Neural cell (in vitro differentiated cells): ENCODE measurements around the gene CCDC149. TPM values are rescaled to one million over a fixed set of nuclear protein-coding genes. Genes with fewer than 3 reads are reported as not detected.

Experiments used
- H2AFZ ChIP-seq: fragments of 200-600, 300-800 bp; sonication (generic), shearing (Covaris generic); 2 replicates; pipeline ENCODE4 v1.6.0; 2014; ENCODE audit warnings: low read depth, mild to moderate bottlenecking, antibody characterized with exemption, low read length, moderate library complexity
- H3F3A ChIP-seq: fragments of 200-600 bp; shearing (Covaris generic); 2 replicates; pipeline ENCODE4 v1.6.1; 2016; ENCODE audit warnings: mild to moderate bottlenecking, moderate library complexity, mixed read lengths, antibody characterized with exemption, low read length; ENCODE audit not compliant: insufficient read depth, poor library complexity, severe bottlenecking
- H3K27ac ChIP-seq: fragments of 200-600, 300-800 bp; sonication (generic), shearing (Covaris generic); 2 replicates; pipeline ENCODE4 v1.5.1; 2014; ENCODE audit warnings: mild to moderate bottlenecking, low read length, moderate library complexity
- H3K27me3 ChIP-seq: fragments of 300-800, 200-600 bp; sonication (generic), shearing (Covaris generic); 2 replicates; pipeline ENCODE4 v1.6.0; 2014; ENCODE audit warnings: mild to moderate bottlenecking, low read depth, low read length, moderate library complexity; ENCODE audit not compliant: insufficient read depth
- H3K36me3 ChIP-seq: fragments of 300-800, 200-600 bp; sonication (generic), shearing (Covaris generic); 2 replicates; pipeline ENCODE4 v1.5.1; 2014; ENCODE audit warnings: mild to moderate bottlenecking, antibody characterized with exemption, low read length, moderate library complexity; ENCODE audit not compliant: insufficient read depth
- H3K4me2 ChIP-seq: fragments of 300-800, 200-600 bp; sonication (generic), shearing (Covaris generic); 2 replicates; pipeline ENCODE4 v1.6.0; 2014; ENCODE audit warnings: mild to moderate bottlenecking, low read length
- H3K4me3 ChIP-seq: fragments of 300-800, 200-600 bp; sonication (generic), shearing (Covaris generic); 2 replicates; pipeline ENCODE4 v1.5.1; 2014; ENCODE audit warnings: mild to moderate bottlenecking, low read length, moderate library complexity
- H3K79me2 ChIP-seq: fragments of 200-600 bp; shearing (Covaris generic); replicated peaks from 2 replicates; pipeline ENCODE4 v1.6.0; 2014; ENCODE audit warnings: mild to moderate bottlenecking, low read length, moderate library complexity; ENCODE audit not compliant: insufficient read depth
- H3K9ac ChIP-seq: fragments of 300-800, 200-600 bp; sonication (generic), shearing (Covaris generic); 2 replicates; pipeline ENCODE4 v1.6.1; 2016; ENCODE audit warnings: mild to moderate bottlenecking, low read length, mixed read lengths
- H3K9me2 ChIP-seq: fragments of 200-600 bp; shearing (Covaris generic); 2 replicates; pipeline ENCODE4 v1.6.1; 2016; ENCODE audit warnings: mild to moderate bottlenecking, low read length, mixed read lengths; ENCODE audit not compliant: insufficient read depth
- H3K9me3 ChIP-seq: fragments of 200-600, 300-800 bp; sonication (generic), shearing (Covaris generic); 2 replicates; pipeline ENCODE4 v1.6.1; 2016; ENCODE audit warnings: mild to moderate bottlenecking, mixed run types, low read length, moderate library complexity, mixed read lengths
- H4K20me1 ChIP-seq: fragments of 200-600 bp; shearing (Covaris generic); 2 replicates; pipeline ENCODE4 v1.6.1; 2016; ENCODE audit warnings: mild to moderate bottlenecking, mixed run types; ENCODE audit not compliant: insufficient read depth
- CTCF ChIP-seq: fragments of 450-650 bp; IDR thresholded peaks from 2 replicates; pipeline ENCODE4 v1.5.1; 2014; ENCODE audit warnings: antibody characterized with exemption, mild to moderate bottlenecking, moderate library complexity; ENCODE audit not compliant: poor library complexity, severe bottlenecking
- EP300 ChIP-seq: fragments of 450-650 bp; conservative IDR thresholded peaks from 2 replicates; pipeline ENCODE4 v1.6.1; 2014; ENCODE audit warnings: antibody characterized with exemption, mild to moderate bottlenecking, moderate library complexity; ENCODE audit not compliant: poor library complexity, severe bottlenecking
- EZH2 ChIP-seq: fragments of 200-600, 300-800 bp; shearing (Covaris generic), sonication (generic); IDR thresholded peaks from 2 replicates; pipeline ENCODE4 v1.6.1; 2014; ENCODE audit warnings: antibody characterized with exemption, low read length, borderline replicate concordance, mild to moderate bottlenecking; ENCODE audit not compliant: insufficient read depth, poor library complexity, severe bottlenecking
- MXI1 ChIP-seq: fragments of 450-650 bp; conservative IDR thresholded peaks from 2 replicates; pipeline ENCODE4 v1.6.1; 2014; ENCODE audit warnings: antibody characterized with exemption, mild to moderate bottlenecking; ENCODE audit not compliant: poor library complexity, severe bottlenecking
- POLR2AphosphoS5 ChIP-seq: IDR thresholded peaks from 2 replicates; pipeline ENCODE4 v1.6.1; 2012
- RAD21 ChIP-seq: fragments of 450-650 bp; conservative IDR thresholded peaks from 2 replicates; pipeline ENCODE4 v1.6.1; 2014; ENCODE audit warnings: antibody characterized with exemption, mild to moderate bottlenecking, moderate library complexity
- REST ChIP-seq: IDR thresholded peaks from 2 replicates; pipeline ENCODE4 v1.6.1; 2012; ENCODE audit warnings: borderline replicate concordance
- SMC3 ChIP-seq: fragments of 450-650 bp; conservative IDR thresholded peaks from 2 replicates; pipeline ENCODE4 v1.6.1; 2014; ENCODE audit warnings: antibody characterized with exemption, mild to moderate bottlenecking, moderate library complexity; ENCODE audit not compliant: poor library complexity
- TAF1 ChIP-seq: IDR thresholded peaks from 2 replicates; pipeline ENCODE4 v1.6.1; 2012; ENCODE audit warnings: low read depth
- polyA plus RNA-seq: library from polyadenylated mRNA; depleted of rRNA; stranded (reverse); fragments of >200 nt; gene quantifications from 2 replicates; pipeline ENCODE4 v1.2.3, GENCODE V29; 2014

The CCDC149 gene
- polyA plus RNA-seq, 1 donor from 2014 or later = 6.6 TPM

DNA sequence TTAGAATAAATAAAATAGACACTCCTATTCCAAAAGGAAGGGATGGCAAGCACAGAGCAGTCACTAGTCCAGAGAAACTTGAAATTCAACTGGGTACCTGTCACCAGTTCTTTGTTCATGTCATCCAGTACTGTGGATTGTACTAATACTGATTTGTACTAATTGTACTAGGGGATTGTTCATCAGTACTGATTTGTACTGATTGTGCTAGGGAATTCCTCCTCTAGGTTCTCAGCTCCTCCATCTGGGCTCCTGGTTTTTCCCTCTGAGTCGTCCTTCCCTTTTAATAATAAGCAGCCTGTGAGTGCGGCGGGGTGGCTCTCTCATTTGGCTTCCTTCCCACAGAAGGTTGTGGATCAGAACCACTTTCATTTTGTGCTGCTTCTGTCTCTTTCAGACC, 148.5 kb downstream of the CCDC149 start:
- H3K36me3 ChIP-seq = no peaks in the 10 kb centered on the region
- H3K27ac ChIP-seq = no peak overlapping the region
- TF ChIP-seq MXI1 = no peak
- no peak for TF ChIP-seq CTCF
- no peak for TF ChIP-seq TAF1
- no peak for TF ChIP-seq SMC3
- TF ChIP-seq RAD21 = no peak
- TF ChIP-seq REST = no peak
- TF ChIP-seq POLR2AphosphoS5 = no peak
- TF ChIP-seq EP300 = no peak
- TF ChIP-seq EZH2 = no peak
- no peaks in the 10 kb centered on the region for H3K9me2 ChIP-seq
- no peaks in the 10 kb centered on the region for H3K9me3 ChIP-seq
- H3K27me3 ChIP-seq = no peaks in the 10 kb centered on the region
- H3K9ac ChIP-seq = no peak overlapping the region
- H3K4me3 ChIP-seq = no peak overlapping the region
- no peak overlapping the region for H2AFZ ChIP-seq
- H3K4me2 ChIP-seq = no peak overlapping the region
- H3F3A ChIP-seq = no peaks in the 10 kb centered on the region
- no peaks in the 10 kb centered on the region for H4K20me1 ChIP-seq
- H3K79me2 ChIP-seq = no peaks in the 10 kb centered on the region

DNA sequence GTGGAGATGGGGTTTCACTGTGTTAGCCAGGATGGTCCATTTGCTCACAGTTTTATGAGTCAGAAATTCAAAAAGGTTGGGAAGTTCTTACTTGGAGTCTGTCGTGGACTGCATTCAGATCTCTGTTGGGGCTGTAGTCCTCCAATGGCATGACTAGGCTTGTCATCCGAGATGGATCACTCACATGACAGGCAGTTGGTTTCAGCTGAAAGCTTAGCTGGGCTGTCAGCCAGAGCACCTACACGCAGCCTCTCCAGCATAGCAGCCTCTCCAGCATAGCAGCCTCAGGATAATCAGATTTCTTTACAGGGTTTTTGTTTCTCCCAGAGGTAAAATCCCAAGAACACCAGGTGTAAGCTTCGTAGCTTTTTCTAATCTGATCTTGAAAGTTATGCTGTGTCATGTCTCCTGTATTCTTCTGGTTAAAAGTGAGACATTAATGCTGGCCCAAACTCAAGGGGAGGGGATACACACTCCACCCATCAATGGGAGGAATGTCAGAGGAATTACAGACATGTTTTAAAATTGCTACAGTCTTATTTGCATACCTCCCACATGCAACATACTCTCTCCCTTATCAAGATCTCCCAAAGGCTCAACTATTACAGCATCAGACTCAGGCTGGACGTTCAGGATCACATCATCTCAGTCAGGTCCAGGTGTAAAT, 149.1 kb downstream of the CCDC149 start:
- H4K20me1 ChIP-seq = no peaks in the 10 kb centered on the region
- no peaks in the 10 kb centered on the region for H3K36me3 ChIP-seq
- H3K9me2 ChIP-seq = no peaks in the 10 kb centered on the region
- TF ChIP-seq EZH2 (no peak), MXI1 (no peak), EP300 (no peak), REST (no peak), RAD21 (no peak), POLR2AphosphoS5 (no peak), TAF1 (no peak), SMC3 (no peak), CTCF (no peak)
- H3K27ac ChIP-seq = no peak overlapping the region
- no peak overlapping the region for H2AFZ ChIP-seq
- no peak overlapping the region for H3K4me2 ChIP-seq
- H3K9me3 ChIP-seq = no peaks in the 10 kb centered on the region
- H3K27me3 ChIP-seq = no peaks in the 10 kb centered on the region
- no peak overlapping the region for H3K9ac ChIP-seq
- no peaks in the 10 kb centered on the region for H3K79me2 ChIP-seq
- no peaks in the 10 kb centered on the region for H3F3A ChIP-seq
- H3K4me3 ChIP-seq = no peak overlapping the region
